ENCODE data around the gene NSMCE4A.
"Not testable (repeated sequence)": the region's sequence is repeated elsewhere in the genome, so short reads cannot be mapped to it uniquely, and the experiment has no call there.

NSMCE4A gene, protein sequence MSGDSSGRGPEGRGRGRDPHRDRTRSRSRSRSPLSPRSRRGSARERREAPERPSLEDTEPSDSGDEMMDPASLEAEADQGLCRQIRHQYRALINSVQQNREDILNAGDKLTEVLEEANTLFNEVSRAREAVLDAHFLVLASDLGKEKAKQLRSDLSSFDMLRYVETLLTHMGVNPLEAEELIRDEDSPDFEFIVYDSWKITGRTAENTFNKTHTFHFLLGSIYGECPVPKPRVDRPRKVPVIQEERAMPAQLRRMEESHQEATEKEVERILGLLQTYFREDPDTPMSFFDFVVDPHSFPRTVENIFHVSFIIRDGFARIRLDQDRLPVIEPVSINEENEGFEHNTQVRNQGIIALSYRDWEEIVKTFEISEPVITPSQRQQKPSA

DNA sequence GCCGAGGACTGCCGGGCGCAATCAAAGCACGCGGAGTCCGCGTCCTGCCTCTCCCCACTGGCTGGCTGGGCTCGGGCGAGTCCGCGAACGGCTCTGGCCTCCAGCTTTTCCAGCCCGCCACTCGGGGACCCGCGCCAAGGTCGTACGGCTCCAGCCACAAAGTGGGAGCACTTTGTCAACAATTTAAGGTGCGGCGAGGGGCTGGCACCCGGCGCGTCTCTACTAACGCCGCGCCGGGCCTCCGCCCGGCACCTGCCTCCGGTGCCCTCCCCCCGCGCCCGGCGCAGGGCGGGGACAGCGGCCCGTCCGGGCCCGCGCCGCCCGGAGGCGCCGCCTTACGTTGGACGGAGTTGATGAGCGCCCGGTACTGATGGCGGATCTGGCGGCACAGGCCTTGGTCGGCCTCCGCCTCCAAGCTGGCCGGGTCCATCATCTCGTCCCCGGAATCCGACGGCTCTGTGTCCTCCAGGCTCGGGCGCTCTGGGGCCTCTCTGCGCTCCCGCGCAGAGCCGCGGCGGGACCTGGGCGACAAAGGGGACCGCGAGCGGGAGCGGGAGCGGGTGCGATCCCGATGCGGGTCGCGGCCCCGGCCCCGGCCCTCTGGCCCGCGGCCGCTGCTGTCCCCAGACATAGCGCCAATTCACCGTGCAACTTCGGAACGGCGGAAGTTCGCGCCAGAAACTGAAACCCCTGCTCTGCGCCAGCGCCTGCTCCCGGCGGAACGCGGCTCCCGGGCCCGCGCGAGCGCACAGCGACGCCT, at the start of gene NSMCE4A:
NSMCE4A (minus strand) TSS at position 683 of the 760 bp plus-strand sequence; CDS start at position 631, 52 bp downstream.
- peak; percentile 53 to 65 for DNase-seq (ENCODE audit: low read depth in 2 of 2)

DNA sequence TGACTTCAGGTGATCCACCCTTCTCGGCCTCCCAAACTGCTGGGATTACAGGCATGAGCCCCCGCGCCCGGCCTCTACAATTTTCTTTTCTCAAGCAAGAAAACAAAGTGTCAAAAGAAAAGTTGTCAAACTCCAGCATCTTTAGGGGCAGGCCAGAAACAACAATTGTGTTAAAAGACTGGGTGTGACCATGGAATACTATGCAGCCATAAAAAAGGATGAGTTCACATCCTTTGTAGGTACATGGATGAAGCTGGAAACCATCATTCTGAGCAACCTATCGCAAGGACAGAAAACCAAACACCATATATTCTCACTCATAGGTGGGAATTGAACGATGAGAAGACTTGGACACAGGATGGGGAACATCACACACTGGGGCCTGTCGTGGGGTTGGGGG, 48.2 kb upstream of the NSMCE4A start:
- DNase-seq (ENCODE audit: low read depth in 2 of 2) = not testable (repeated sequence)

DNA sequence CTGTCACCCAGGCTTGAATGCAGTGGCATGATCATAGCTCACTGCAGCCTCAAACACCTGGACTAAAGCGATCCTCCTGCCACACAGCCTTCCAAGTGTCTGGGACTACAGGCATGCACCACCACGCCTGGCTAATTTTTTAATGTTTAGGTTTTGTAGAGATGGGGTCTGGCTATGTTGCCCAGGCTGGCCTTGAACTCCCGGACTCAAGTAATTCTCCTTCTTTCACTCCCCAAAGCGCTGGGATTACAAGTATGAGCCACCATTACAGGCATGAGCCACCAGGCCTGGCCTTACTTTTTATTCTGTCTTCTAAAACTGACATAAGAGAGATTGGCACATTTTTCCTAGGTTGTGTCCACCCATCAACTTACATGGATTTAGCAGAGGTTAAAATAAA, 47.3 kb upstream of the NSMCE4A start:
- DNase-seq (ENCODE audit: low read depth in 2 of 2) = no peak

DNA sequence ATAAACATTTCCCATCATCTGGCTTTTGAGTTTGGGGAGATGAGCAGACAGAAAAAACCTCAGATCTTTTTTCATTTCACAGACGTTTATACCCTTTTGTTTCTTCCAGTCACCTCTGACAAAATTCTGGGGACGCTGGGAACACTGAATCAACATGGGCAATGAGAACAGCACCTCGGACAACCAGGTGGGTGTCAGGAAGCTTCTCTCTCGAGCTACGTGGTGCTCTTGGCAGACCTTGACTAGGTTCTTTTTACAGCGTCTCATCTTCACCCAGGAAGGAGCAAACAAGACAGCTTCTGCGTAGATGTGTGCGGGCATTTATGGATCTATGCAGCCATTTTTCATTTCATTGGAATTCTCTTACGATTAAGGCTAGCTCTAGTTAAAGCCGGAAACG, 46.8 kb upstream of the NSMCE4A start:
- no peak for DNase-seq (ENCODE audit: low read depth in 2 of 2)

DNA sequence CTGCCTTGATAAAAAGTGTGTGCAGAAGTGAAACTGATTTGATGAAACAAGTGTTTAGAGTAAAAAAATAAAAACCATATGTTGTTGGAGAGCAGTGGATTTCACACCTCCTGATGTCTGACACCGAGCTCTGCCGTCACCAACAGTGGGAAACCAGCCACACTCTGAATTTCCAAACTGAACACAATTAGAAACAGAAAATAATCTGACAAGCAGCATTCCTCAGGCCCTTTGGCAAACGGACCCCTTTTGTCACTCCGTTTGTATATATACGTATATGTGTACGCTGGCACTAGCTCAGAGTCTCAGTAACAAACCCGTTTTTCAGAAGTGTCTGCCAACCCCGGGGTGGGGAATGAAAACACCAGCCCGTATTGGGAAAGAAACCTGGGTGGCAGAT, 46.4 kb upstream of the NSMCE4A start:
- no peak for DNase-seq (ENCODE audit: low read depth in 2 of 2)

DNA sequence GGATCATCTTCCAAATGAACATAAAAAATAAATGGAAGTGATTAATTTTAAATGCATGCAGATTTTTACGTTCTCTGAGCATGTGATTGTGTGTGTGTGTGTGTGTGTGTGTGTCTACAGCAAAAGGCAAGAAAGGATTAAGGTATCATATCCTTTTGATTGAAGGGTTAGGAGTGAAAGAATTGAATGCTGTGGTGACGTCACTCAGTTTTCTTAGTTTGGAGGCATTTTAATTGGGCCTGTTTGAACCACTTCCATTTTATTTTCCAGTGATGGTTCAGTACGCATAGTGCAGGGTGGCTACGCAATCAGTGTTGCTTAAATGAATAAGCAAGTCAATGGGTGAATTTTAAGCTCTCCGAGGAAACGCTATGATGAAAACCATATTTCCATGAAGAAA, 45.2 kb upstream of the NSMCE4A start:
- no peak for DNase-seq (ENCODE audit: low read depth in 2 of 2)

DNA sequence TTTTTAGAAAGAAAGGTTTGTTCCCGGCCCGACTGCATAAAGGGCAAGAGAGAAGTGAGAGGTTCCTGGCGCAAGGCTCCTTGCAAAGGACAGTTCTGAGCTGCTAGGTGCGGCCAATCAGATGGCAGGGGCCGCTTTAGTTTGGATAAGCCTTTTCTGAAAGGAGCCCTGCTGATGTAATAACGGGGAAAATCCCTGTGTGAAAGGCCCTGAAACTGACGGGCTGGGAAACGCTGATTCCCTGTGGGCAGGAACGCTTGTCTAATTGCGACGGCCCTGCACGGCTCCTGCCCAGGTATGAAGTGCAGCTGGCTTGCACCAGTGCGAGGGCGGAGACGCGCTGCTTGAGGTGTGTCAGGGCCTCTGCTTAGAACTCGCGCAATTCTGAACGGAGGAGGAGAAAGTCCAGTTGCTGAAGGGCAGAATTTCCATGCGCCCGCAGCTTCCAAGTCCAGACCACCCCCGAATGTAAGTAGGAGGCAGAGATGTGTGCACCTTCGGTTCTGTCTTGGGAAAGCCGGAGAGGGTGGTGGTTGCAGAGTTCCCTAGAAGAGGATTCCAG, 44.5 kb upstream of the NSMCE4A start:
- no peak for DNase-seq (ENCODE audit: low read depth in 2 of 2)

DNA sequence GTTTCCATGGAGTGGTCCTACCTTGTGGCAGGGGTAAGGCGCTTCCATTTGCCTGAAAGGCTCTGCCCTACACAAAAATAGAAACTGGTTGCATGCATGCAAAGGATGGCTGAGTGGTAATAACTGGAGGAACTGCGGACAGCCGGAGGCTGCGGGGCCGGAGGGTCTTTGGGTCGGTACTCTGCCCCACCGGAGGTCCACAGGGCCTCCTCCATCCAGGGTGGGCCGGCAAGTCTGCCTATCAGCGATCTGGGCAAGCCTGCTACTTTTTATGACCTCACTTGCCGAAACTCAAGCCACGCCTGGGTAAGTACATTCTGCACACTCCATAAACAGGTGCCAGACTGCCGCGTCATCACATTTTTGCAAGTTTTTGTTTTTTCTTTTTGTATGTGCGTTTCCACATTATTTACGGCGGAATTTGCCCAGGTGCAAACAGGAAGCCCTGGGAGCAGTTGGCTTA, 44.0 kb upstream of the NSMCE4A start:
- no peak for DNase-seq (ENCODE audit: low read depth in 2 of 2)

DNA sequence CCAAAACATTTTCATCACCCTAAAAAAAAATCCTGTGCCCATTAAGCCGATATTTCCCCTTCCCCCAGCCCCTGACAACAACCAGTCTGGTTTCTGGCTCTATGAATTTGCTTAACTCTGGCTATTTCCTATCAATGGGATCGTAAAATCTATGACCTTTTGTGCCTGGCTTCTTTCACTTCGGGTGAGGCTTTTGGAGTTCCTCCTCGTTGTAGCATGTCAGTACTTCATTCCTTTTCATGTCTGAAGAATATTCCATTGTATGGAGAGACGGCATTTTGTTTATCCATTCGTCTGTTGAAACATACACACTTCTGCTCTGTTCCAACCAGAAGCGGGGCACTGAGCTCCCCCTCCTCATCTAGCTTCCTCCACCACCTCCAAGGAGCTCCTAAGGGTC, 43.5 kb upstream of the NSMCE4A start:
- no peak for DNase-seq (ENCODE audit: low read depth in 2 of 2)

DNA sequence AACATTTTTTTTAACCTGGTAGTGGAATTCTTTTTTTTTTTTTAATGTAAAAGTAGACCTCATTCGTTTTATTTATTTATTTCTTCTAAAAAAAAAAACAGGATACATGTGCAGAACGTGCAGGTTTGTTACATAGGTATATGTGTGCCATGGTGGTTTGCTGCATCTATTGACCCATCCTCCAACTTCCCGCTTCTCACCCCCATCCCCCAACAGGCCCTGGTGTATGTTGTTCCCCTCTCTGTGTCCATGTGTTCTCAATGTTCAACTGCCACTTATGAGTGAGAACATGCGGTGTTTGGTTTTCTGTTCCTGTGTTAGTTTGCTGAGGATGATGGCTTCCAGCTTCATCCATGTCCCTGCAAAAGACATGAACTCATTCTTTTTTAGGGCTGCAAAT, 42.9 kb upstream of the NSMCE4A start:
- not testable (repeated sequence) for DNase-seq (ENCODE audit: low read depth in 2 of 2)

DNA sequence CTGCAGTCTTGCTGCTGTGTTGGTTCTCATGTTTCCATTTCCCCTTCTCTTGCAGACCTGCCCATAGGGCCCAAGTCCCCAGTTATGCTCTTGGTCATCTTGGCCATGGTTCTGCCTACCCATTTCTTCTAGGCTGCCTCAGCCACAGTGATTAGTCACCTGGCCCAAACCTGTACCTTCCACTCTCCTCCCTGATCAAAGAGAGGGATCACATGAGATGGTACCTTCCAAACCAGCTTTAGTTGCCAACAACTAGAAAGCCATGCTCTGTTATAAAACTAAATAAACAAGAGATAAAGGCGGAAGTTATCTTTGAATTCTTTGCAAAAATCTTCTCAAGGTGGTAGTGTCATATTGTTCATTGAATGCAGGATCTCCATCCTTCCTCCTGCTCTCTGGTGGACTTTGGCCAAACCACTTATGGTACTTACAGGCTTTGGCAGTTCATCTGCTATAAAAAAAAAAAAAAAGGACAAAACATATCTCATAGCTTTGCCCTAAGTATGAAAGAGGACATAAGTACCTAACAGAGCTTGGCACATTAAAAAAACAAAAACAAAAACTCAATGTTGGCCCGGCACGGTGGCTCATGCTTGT, 39.7 kb upstream of the NSMCE4A start:
- DNase-seq (ENCODE audit: low read depth in 2 of 2) = no peak

DNA sequence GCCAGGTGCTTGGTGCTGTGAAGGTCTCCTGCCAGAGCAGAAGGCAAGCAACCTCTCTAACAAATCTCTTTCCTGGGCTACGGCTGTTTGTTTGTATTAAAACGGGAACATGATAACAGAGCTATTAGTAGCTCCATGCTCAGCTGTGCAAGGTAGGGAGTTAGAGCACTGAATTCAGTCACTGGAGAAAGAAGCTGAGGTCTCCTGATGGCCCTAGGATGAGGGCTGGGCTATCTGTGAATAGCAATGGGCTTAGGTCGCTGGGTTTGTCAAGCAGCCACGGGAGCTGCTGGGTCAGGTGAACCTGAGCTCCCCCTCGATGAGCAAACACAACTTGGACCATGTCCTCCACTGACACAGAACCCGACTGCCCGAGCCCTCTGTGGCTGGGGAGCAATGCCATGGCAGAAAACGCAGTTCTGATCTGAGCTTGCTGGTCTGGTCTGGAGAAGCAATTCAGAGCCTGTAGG, 38.3 kb upstream of the NSMCE4A start:
- DNase-seq (ENCODE audit: low read depth in 2 of 2) = no peak

DNA sequence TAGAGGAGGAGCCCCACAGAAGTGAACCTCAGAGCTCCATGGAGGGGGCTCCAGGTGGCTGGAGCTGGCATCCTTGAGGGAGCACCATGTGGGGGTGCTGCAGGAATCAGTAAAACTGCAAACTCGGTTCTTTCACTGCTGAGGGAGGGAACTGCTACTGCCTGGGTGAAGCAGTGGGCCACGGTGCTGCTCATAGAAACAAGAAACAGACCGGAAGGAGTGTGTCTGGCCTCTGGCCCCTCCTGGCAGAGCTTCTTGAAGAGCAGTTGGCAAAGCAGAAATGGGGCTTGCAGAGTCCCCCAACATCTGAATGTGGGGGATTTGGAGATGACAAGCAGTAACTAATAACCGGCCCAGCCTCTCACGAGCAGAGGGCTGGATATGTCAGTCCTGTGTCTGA, 37.7 kb upstream of the NSMCE4A start:
- DNase-seq (ENCODE audit: low read depth in 2 of 2) = no peak

DNA sequence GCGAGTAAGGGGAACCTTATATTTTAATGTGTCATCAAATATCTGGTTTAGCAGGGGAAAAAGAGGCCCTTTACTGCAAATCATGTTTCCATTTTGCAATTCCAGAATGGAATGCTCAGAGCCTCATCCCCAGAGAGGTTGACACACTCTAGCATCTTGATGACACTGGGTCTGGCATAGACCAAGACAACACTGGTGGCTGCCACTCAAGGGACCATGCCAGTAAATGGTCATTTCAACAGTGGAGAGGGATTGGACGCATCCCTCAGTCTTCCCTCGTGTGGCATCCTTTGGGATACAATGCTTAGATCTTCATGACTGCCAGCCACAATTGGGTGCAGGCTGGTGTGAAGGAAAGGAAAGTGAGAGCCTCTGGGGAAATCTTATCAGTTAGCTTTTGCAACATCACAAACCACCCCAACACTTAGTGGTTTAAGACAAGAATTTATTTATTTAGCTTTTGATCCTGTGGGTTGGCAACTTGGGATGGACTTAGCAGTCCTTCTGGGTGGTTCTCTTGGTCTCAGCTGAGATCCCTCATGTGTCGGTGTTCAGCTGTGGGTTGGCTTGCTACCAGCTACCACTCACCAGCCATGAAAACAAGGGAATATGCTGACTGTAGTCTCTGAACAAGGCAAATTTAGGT, 35.5 kb upstream of the NSMCE4A start:
- no peak for DNase-seq (ENCODE audit: low read depth in 2 of 2)

DNA sequence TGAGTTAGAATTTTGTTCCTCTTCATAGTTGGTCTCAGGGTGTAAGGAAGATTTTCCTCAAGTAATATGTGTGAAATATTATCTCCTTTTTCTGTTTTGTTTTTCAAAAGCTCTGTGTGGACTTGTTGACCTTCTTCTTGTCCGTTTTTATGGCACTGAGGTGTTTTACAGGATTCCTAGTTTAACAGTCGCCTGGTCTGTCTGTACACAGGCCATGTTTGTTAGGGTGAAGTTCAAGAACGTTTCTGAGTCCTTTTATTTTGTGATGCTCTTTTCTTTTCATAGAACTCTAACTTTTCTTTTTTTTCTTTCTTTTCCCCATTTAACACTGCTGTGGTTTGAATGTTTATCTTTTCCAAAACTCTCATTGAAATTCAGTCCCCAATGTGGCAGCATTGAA, 32.4 kb upstream of the NSMCE4A start:
- no peak for DNase-seq (ENCODE audit: low read depth in 2 of 2)

DNA sequence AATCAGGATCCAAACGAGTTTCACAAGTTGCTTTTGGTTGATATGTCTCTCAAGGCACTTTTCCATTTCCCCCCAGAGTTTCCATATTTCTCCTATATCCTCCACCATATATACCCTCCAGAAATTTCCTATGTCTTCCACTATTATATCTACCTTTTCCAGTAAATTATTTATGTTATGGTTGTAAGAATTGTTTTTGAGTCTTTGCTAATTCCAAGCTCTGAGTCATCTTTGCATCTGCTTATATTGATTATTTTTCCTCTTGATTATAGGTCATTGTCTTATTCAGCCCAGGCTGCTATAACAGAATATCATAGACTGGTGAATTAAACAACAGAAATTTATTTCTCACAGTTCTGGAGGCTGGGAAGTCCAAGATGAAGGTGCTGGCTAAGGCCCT, 26.7 kb upstream of the NSMCE4A start:
- DNase-seq (ENCODE audit: low read depth in 2 of 2) = no peak

DNA sequence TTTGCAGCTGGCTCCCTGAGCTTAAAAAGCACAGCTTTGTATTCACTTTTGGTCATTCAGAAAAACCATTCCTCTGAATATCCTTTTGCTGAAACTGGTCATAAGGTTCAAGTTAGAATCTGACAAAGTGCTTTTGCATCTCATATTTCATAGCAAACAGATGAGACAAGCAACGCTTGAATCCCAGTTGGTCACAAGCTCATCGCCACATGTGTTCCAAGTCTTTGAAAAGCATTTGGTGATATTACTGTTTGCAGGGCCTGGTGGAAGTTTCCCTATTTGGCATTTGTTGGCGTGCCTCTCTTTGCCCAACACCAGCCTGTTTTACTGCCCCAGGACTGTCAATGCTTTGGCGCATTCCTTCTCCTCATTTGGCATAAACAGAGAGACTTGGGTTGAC, 24.3 kb upstream of the NSMCE4A start:
- DNase-seq (ENCODE audit: low read depth in 2 of 2) = no peak

DNA sequence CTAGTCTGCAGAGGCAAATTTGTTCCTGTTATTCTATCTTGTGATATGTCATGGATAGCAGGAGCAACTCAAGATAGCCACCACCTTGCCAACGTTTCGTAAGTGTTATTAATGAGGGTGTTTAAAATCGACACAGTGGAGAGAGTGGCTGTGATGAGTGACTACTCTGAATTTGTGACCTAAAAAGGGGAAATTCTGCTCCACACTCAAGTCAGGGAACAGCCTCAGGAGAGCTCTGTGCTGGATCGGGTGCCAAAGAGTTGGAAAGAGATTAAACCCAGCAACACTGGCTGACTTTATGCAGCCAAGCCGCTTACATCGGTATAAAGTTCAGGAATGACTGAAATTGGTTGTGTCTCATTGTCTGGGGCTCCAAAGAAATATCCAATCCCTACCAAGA, 23.4 kb upstream of the NSMCE4A start:
- no peak for DNase-seq (ENCODE audit: low read depth in 2 of 2)

DNA sequence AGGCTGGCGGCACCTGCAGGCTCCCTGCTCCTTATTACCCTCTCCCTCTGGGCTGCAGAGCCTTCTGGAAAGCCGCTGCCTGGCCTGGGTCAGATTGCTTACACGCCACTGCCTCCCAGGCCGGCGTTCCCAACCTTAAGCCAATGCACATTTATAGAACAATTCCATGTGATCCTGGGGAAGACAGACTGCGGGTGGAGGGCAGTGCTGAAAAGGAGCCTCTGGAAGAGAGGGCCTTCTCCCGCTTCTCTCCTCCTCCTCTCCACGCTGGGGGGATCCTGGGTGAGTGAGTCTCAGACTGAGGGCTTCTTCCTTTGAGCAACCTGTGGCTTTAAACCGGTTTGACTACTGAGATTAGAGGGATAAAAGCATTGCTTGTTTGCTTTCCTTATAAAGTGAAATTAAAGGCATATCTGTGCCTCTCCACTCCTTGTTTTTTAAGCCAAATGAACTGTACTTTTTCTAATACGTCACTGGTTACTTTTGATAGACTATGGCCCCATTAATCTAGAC, 19.5 kb upstream of the NSMCE4A start:
- no peak for DNase-seq (ENCODE audit: low read depth in 2 of 2)

DNA sequence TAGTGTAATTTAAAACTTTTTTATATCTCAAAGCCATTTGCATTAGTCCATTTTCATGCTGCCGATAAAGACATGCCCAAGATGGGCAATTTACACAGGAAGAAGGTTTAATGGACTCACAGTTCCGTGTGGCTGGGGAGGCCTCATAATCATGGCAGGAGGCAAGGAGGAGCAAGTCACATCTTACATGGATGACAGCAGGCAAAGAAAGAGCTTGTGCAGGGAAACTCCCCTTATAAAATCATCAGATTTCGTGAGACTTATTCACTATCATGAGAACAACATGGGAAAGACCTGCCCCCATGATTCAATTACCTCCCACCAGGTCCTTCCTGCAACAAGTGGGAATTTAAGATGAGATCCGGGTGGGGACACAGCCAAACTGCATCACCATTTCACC, 16.7 kb upstream of the NSMCE4A start:
- DNase-seq (ENCODE audit: low read depth in 2 of 2) = not testable (repeated sequence)

DNA sequence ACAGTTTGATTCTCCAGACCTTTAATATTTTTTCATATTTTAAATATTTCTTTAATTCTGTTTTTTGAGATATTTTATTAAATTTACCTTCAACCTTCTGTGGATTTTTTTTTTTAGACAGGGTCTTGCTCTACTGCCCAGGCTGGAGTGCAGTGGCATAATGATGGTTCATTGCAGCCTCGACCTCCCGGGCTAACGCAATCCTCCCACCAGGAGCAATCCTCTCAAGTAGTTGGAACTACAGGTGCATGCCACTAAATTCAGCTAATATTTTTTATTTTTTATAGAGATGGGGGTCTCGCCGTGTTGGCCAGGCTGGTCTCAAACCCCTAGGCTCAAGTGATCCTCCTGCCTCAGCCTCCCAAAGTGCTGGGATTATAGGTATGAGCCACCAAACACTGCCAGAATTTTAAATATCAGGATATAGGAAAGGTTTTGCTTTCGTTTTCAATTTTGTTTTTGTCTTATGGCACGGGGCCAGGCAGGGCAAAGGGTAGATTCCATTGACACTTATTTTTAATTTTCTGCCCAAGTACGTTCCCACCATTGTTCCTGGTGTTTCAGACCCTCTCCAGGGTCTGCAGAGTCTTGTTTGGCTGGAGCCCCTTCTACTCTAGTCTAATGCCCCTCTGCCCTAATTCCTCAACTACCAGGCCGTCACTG, 15.1 kb upstream of the NSMCE4A start:
- no peak for DNase-seq (ENCODE audit: low read depth in 2 of 2)
